22Rv1 (cell line): Measurements from ENCODE around the gene RRP9.

Source experiments
- ZFX ChIP-seq: fragments of 450-650 bp; IDR thresholded peaks from 2 replicates; pipeline ENCODE4 v1.6.1; 2017; ENCODE audit warnings: antibody characterized with exemption, borderline replicate concordance
- TF ChIP-seq, protein P1 (sequence below): fragments of 450-650 bp; IDR thresholded peaks from 2 replicates; pipeline ENCODE4 v1.5.1; 2017; ENCODE audit warnings: mild to moderate bottlenecking

DNA sequence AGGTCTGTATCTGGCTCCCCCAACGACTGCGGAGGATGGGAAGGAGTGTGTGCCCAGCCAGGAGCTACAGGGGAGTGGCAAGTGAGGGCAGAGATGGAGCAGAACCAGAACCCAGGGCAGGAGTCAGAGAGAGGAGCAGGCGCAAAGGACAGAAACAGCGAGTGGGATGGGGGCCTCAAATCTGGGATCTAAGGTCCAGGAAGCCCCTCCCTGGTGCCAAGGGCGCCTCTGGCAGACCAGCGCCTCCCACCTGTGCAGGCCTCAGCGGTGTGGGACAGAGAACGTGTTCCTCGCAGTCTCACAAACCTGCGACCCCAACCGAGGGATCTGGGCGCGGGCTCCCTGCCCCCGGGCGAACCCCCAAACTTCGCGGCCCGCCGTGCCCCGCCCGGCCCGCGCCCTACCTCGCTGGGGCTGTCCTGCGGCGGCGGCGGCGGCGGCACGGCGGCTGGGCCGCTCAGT lies 25.2 kb upstream of the RRP9 start:
- TF ChIP-seq, protein P1, sequence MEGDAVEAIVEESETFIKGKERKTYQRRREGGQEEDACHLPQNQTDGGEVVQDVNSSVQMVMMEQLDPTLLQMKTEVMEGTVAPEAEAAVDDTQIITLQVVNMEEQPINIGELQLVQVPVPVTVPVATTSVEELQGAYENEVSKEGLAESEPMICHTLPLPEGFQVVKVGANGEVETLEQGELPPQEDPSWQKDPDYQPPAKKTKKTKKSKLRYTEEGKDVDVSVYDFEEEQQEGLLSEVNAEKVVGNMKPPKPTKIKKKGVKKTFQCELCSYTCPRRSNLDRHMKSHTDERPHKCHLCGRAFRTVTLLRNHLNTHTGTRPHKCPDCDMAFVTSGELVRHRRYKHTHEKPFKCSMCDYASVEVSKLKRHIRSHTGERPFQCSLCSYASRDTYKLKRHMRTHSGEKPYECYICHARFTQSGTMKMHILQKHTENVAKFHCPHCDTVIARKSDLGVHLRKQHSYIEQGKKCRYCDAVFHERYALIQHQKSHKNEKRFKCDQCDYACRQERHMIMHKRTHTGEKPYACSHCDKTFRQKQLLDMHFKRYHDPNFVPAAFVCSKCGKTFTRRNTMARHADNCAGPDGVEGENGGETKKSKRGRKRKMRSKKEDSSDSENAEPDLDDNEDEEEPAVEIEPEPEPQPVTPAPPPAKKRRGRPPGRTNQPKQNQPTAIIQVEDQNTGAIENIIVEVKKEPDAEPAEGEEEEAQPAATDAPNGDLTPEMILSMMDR = no peak
- TF ChIP-seq ZFX = no peak
